GM18502 (cell line): ENCODE data around the gene TUBA1B.

Experiments
- ATAC-seq: cut with Tn5 transposase; IDR thresholded peaks from one replicate; pipeline ENCODE4 v1.9.1; 2021; ENCODE audit warnings: mild to moderate bottlenecking; ENCODE audit not compliant: unreplicated experiment, poor library complexity

The TUBA1B gene

GRCh38 chr12:49092816-49093406, 38.3 kb downstream of the TUBA1B start:
- no peak for ATAC-seq

- ATAC-seq: no peak
These were observed 38.9 kb downstream of the TUBA1B start for GRCh38 chr12:49092086-49092815.

- ATAC-seq: no peak
These were observed 39.4 kb downstream of the TUBA1B start for GRCh38 chr12:49091836-49092085.

- ATAC-seq: no peak
These were observed 39.9 kb downstream of the TUBA1B start for GRCh38 chr12:49091056-49091835.

GRCh38 chr12:49089821-49090773, 41.1 kb downstream of the TUBA1B start:
- no peak for ATAC-seq

GRCh38 chr12:49088932-49089330, 42.3 kb downstream of the TUBA1B start:
- no peak for ATAC-seq

- ATAC-seq: peak; percentile 86
These were observed 42.9 kb downstream of the TUBA1B start for GRCh38 chr12:49088150-49088931.

GRCh38 chr12:49086116-49086515, 45.1 kb downstream of the TUBA1B start:
- ATAC-seq: no peak

GRCh38 chr12:49084438-49084837, 46.8 kb downstream of the TUBA1B start:
- ATAC-seq: no peak

- no peak for ATAC-seq
These were observed 51.4 kb downstream of the TUBA1B start for GRCh38 chr12:49079793-49080192.
